GM19455 (cell line): ENCODE results near the gene TGFBR3.

Experiments used
- ATAC-seq: cut with Tn5 transposase; IDR thresholded peaks from one replicate; pipeline ENCODE4 v1.9.1; 2021; ENCODE audit not compliant: unreplicated experiment

Gene TGFBR3

DNA sequence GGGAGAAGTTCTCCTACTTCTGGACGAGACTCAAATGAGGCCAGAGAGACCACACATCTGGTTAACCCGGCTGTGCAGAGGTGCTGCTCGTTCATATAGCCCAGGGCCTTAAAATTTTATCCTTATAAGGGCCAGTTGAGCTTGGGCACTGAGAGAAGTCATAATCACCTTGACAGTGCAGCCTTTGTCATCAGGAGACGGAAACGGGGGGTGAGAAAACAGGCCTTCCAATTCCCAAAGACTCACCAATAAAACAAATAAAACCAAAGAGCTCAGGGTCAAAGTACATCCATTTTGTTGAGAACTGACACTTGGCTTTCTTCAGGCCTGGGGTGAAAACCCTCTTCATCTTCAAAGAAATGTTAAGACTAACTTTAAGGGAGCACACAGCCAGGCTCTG, 167.1 kb downstream of the TGFBR3 start:
- ATAC-seq: no peak

DNA sequence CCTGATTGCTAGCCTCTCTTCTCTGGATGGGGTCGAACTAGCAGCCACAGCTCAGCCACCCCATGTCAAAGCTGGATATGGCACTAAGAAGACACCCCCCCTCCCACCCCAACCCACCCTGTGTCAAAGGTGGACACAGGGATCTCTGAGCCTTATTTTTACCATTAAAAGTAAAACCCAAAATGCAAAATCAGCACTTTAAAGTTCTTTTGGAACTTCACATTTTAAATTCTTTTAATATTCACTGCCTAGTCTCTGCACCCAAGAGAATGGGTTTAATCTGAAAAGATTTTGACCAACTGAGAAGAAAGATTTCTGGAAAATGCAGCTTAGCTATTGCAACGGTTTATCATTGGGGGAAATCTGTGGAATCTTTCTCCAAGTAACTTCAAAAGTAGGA, 167.6 kb downstream of the TGFBR3 start:
- no peak for ATAC-seq

DNA sequence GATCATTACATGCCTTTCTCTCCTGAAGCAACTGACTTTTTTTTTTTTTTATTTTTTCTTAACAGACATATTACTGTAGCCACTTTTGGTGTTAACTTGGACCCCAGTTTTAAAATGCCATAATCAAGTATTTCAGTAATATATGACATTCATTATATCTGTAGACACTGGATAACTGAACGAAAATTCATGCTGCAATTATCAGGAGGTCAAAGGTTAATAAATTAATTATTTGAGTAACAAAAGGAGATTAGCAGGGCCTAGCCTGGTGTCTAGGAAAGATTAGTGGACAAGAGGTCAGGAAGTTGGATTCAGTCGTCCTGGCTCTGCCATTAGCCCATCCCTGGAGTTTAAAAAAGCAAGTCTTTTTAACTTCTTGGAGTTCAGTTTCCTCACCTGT, 168.1 kb downstream of the TGFBR3 start:
- ATAC-seq: no peak

DNA sequence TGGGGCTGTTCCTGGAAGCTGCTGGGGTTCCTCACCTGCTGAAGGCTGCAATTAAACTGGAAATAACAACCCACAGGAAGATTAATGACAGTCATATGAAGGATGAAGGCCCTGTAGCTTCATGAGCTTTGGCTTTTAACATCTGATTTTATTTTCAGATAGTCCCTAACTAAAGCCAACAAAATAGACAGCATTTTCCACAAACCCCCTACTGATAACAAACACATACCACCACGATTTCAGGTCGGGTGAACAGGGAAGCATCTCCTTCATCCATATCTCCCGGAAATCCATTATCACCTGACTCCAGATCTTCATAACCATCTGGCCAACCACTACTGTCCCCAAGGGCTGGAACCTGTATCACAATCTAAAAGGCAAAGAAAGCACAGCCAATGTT, 169.6 kb downstream of the TGFBR3 start:
- no peak for ATAC-seq

DNA sequence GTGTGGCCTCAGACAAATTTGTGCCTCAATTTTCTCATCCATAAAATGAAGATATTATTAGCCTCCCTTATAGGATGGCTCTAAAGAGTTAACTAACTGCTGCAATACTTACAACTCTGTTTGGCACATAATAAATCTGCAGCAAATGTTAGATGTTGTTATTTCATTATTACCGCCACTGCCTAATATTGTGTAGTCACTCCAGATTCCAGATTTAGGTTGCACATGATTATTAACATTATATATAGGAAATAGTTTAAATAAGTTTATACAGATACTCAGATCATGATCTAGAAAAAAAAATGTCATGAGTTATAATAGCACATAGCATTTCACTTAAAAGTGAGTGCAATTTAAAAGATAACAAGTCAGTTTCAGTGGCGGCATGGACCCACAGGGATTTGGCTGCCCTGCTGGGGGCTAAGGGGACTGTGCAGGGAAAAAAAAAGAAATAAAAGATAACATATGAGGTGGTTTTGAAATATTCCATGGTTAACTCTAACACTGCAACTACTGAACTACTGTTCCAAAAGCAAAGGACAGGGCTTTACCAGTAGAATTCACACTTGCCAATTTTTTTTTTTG, 170.4 kb downstream of the TGFBR3 start:
- ATAC-seq: no peak

DNA sequence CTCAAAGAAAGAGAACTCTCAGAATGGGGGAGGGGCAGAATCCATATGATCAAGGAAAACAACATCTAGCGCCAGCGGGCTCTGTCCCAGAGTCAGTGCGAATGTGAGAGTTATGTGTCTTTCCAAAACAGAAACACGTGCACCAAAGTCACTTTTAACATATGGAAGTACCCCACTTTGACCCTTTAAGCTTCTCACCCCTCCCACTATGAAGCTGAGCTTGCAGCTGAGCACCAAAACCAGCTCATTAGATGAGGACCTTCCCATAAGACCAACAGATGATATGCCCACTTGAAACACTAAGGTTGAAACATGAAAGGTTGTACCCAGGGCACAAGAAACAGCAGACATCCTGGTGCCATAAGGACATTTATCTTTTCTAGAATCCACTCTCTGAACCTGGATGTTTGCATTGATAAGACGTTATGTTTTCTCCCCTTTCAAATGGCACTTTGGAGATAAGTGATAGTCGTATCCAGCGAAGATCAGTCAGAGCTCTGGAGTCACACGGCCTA, 171.0 kb downstream of the TGFBR3 start:
- ATAC-seq: no peak

DNA sequence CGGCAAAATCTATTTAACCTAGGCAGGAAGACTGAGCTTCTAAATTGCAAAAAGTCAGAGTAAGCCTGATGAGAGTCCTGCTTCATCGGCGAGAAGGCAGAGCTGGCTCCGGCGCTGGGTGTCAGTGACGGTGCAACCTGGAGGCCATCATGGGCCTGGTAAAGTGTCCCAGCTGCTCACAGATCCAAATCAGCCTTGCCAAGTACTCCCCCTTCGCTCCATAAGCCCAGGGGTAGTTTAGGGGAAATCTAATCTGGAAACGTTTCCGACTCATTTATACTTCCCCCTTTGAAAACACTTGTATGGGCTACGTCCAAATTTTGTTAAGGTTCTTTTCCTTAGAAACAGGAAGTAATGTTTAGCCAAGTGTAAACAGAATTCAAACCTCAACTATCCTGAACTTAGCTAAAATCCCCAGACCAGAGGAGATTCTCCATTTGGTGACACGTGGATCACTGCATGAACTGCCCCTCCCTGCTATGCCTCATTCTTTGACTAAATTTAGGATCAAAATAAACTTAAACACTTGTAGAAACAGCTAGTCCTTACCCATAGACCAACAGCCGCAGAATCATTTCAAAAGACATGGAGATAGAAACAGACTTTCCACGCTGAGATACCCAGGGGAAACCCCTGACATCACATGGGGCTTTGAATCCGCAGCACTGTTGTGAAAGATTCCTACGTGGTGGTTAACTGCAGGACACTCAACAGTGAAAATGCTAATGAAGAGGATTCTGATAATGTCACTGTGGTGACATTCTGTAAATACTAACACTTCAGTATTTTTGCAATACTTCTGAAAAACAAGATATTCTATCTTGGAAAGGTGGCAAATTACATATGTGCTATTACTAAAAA, 172.7 kb downstream of the TGFBR3 start:
- ATAC-seq: no peak

DNA sequence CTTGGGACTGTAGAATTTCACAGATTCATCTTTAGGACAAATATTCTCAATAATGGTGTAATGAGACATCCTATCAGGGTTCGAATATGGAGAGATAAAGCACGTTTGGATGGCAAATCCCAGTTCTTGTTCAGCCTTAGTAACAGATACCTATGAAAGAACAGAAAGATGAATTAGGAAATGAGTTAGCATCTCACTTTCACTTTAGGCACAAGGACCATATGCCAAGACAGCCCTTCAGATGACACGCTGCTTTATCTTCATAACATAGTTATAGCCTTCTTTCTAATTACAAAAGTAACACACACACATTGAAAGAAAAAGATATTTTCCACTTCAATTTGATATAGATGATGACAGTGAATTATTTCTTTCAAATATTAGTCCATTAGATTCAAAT, 173.6 kb downstream of the TGFBR3 start:
- no peak for ATAC-seq

DNA sequence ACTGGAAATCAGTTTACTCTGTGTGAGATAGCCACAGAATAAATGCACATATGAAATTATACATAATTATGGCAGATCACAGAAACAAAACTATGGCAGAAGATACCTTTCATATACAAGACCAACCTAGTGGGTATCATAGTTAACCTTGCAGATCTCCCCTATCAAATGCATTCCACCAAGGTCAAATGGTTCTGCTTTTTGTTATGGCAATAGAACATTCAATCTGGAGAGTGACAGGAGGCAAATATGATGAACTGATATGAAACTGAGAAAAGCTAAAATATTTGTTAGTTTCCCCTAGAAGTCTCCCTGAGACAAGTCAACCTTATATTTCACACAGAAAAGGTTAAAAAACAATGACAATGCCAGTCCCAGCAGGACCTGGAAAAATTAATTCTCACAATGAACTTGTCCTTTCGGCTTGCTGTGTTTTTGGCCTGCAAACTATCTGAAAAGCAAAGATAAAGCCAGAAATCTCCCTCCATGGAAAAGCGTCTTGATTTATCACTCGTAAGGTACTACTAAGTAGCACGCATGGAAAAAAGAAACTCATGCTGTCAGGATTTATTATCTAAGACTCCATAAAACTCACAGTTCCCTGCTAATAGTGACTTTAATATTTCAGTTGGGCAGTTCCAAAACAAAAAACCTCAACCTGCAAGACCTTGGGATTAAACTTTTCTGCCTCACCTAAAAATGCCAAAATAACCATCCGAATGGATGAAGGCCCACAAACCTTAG, 174.3 kb downstream of the TGFBR3 start:
- no peak for ATAC-seq

DNA sequence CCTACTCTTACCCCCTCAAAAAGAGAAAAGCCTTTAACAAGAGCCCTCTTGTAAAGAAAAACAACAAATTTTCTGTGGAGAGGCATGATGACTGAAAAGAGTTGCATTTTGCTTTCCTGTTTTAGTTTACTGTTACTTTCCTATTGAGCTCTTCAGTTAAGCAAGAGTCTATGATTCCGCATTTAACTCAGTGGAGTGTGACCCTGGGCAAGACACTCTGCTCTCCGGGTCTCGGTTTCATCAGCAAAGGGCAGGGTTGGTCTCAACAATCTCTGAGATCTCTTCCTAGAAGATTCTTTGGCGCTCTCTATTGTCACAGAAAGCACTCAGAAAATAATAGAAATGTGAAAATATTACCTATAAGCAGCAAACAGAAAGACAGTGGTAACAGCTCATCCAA, 175.7 kb downstream of the TGFBR3 start:
- ATAC-seq: no peak

DNA sequence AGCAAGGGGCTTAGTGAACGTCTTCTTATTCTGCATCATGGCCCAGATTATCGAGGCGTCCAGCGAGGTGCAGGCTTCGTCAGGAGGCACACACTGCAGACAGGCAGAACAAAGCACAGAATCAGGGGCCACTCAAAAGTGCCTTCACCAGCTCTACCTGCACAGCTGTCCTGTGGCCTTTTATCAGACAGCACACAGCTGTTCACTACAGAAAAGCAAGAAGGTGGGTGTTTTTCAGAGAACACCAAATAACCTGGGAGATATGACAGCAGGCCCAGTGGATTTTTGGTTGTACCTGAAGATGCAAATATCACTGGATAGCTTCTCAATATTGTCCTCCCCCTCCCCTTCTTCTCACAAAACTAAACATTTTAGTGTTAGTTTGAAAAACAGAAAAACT, 177.3 kb downstream of the TGFBR3 start:
- no peak for ATAC-seq

DNA sequence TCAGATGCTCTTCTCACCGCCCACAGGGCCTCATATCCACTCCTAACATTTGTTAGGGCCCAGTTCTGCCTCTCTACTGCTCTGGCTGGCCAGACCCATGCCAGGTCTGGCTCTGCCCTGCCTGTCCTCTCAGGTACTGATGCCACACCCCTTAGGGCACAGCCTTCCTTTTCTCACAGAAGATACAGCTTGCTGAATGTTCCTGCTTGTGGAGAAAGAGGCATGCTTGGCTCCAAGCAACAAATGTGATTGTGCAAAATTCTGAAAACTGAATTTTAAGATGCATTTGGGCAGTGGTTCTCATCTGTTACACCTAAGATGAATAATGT, 178.1 kb downstream of the TGFBR3 start:
- no peak for ATAC-seq

DNA sequence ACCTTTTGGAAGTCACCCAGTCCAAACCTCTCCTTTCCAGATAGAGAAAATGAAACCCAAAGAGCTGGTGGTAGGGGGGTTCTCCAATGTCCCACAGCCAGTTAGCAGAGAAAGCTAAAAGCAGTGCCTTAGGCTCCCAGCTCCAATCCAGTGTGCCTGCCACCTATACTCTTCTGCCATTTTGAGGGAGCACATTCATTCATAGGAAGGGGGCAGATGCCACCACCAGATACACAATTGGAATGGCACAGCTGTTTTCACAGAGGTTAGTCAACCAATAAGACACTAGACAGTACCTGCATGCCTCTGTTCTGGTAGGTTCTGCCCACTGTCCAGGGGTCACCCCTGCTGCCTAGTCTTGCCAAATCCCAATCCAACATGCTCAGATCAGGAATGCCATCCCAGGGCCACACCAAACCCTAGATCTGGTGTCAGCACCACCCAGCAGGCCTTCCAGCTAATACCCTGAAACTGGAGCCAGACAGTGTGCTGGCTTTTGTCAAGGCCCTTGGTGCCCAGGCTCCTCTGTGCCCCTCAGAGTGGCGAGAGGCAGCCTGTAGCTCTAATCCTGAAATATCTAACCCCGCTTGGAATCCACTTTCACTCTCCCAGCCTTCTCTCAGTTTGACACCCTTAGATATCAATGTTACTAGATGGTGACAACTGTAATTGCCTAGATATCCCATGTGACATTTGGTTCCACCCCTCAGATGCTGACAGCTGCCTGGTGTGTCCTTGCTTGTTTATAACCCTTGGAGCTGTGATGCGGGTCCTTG, 178.6 kb downstream of the TGFBR3 start:
- no peak for ATAC-seq

DNA sequence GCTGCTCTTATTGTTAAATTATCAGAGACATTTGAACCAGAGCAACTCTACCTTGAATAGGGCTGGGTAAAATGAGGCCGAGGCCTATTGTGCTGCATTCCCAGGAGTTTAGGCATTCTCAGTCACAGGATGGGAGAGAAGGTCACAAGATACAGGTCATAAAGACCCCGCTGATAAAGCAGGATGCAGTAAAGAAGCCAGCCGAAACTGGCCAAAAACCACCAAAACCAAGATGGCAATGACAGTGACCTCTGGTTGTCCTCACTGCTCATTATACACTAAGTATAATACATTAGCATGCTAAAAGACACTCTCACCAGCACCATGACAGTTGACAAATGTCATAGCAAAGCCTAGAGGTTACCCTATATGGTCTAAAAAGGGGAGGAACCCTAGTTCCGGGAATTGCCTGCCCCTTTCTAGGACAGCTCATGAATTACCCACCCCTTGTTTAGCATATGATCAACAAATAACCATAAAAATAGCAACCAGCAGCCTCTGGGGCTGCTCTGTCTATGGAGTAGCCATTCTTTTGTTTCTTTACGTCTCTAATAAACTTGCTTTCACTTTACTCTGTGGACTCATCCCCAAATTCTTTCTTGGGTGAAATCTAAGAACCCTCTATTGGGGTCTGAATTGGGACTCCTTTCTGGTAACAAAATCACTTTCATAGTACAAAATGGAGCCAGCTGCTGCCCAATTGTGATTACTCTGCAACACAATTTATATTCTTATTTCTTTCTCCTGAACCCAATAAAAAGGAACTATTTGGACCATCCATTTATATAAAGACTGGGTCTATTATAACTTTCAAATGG, 179.6 kb downstream of the TGFBR3 start:
- ATAC-seq: no peak

DNA sequence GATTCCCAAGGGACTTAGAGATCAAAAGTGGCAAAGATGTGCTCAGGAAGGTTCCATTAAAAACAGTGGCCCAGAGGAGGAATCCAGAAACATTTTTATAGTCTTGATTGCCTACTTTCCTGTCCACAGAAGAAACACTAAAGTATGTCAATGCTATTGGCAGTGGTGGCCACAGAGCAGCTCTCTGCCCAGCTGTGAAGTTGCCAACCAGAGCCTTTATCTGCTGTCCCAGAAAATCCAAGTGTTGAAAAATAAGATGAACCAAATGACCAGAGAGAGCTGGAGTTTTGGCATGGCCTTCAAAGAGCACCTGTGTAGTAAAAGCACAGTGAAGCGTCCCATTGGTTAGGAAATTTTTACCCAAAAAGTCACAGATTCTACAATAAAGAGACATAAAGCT, 181.2 kb downstream of the TGFBR3 start:
- no peak for ATAC-seq

DNA sequence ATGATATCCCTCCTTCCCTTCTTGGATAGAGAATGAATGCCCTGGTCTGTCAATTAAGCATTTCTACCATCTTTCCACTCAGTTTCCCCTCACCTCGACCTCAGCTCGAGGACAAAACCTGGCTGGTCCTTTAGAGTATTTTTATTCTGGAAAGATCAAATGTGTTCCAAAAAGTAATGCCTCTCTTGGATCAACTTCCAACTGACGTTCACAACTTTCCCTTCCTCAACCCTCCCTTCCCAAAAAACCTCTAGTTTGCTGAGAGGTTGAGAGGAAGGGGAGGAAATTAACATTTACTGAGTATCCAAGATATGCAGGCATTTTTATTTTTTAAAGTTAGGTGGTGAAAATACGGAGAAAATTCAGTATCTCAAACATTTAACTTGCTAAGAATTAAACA, 182.9 kb downstream of the TGFBR3 start:
- ATAC-seq: no peak

DNA sequence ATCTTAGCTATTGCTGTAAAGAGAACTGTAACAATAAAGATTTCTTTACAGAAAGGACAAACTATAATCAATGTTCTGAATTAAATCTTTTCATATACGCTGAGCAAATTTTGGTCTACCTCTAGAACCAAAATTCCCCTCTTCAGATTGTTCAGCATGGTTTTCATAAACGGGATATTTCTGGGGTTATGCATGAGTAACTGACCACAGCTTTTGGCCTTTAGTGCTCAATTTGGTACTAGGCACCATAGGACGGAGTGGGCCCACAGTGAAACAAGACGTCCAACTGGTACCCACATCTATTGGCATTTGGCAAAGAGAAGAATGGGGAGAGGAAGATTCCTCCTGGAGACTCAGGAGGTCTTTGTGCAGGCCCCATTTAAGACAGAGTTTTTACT, 184.5 kb downstream of the TGFBR3 start:
- no peak for ATAC-seq

DNA sequence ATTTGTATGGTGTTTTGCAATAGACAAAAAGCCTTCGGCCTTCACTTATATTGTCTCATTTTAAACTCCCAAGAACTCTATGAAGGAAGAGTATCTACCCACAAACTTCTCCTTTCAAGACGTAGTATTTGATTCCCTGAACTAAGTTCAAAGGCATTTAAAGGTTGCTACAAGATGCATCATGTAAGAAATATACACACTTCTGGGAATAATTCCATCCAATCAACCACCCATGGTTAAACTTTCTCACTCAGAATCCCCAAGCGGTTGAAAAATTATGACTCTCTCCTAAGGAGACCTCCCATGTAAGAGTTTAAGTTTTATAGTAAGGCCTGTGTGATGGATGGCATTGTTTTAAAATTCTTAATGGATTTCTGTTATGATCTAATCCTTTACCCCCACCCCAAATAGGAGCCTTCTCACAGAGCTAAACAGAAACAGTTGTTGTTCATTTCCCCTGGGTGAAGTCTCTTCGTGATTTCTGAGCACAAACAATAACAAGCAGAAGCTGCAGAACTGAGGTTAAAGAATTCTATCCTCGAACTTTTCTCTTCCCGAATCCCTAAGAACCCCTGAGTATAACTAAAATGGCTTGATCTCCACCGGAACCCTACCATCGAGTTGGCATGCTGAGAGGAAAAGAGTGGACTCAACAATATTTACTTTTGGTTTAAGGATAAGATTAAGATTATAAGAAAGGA, 185.0 kb downstream of the TGFBR3 start:
- ATAC-seq: no peak

DNA sequence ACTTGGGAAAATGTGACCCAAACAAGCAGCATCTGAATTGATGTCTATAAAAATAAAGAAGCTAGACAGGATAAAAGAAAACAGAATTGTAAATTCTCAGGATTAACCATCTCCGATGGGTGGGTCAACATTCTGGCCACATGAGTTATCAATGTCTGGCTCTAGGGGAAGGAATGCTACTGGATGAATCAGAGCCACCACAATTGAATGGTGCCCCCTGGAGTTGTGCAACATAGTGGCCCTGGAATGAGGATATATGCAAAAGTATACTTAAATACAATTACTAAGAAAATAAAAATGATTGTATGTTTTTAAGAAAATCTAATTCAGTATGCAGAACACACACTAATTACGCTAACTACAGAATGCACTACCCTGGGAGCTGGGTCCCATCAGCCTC, 185.6 kb downstream of the TGFBR3 start:
- no peak for ATAC-seq
